Heart right ventricle (tissue), 16 donors: ENCODE measurements around the gene WDR35. TPM values are rescaled to one million over a fixed set of nuclear protein-coding genes. Genes with fewer than 3 reads are reported as not detected.

Experiments
- ATAC-seq, 8 donors: fragments of 200-7000 bp; cut with Tn5 transposase; one replicate each; pipeline ENCODE4 v1.9.1; 2020; ENCODE audit warnings: mild to moderate bottlenecking in 8 of 8, moderate library complexity in 8 of 8, moderate number of reproducible peaks in 1 of 8
- DNase-seq, 2 donors: peaks; one replicate each; pipeline ENCODE4 v3.0.0-alpha.2; 2020
- H3K27ac ChIP-seq, 10 donors: fragments of 200-600 bp; sonication (generic) in 2 of 10; one replicate each; pipeline versions ENCODE4 v1.5.0 to v1.8.0; 2020 to 2022; ENCODE audit warnings: mild to moderate bottlenecking in 3 of 10
- H3K27me3 ChIP-seq, 7 donors: fragments of 200-600 bp; one replicate each; pipeline ENCODE4 v1.8.0; 2021 to 2022; ENCODE audit warnings: mild to moderate bottlenecking in 2 of 7
- H3K36me3 ChIP-seq, 9 donors: fragments of 200-600 bp; sonication (generic) in 1 of 9; one replicate each; pipeline versions ENCODE4 v1.5.0 to v1.8.0; 2020 to 2022; ENCODE audit warnings: mild to moderate bottlenecking in 2 of 9
- H3K4me1 ChIP-seq, 9 donors: fragments of 200-600 bp; sonication (generic) in 1 of 9; one replicate each; pipeline versions ENCODE4 v1.5.0 to v1.8.0; 2020 to 2022; ENCODE audit warnings: mild to moderate bottlenecking in 4 of 9
- H3K4me3 ChIP-seq, 10 donors: fragments of 200-600 bp; sonication (generic) in 2 of 10; one replicate each; pipeline versions ENCODE4 v1.5.0 to v1.8.0; 2020 to 2022; ENCODE audit warnings: mild to moderate bottlenecking in 7 of 10, moderate library complexity in 2 of 10
- H3K9me3 ChIP-seq, 11 donors: fragments of 200-600 bp in 10 of 11; sonication (generic) in 2 of 11; one replicate each; pipeline versions ENCODE4 v1.5.0 to v1.8.0; 2013 to 2022; ENCODE audit warnings: mild to moderate bottlenecking in 2 of 11, control low read depth in 1 of 11, moderate library complexity in 1 of 11
- CTCF ChIP-seq, 9 donors: fragments of 200-600 bp; sonication (generic) in 2 of 9; IDR thresholded peaks; one replicate each; pipeline versions ENCODE4 v1.5.0 to v1.8.0; 2021 to 2022; ENCODE audit warnings: antibody characterized with exemption in 9 of 9, mild to moderate bottlenecking in 5 of 9, moderate library complexity in 1 of 9
- WGBS, 2 donors: extraction: QIAGEN DNeasy Blood & Tissue Kit; methylation state at CpG; one replicate each; pipeline ENCODE4 v1.1.7; 2013; ENCODE audit warnings: inconsistent platforms in 1 of 2; 5-methylcytosine and 5-hydroxymethylcytosine counted together
- intact Hi-C, 10 donors: fragments of 100-400 bp; cut with DNase I; formaldehyde crosslinking; loops; one replicate each; pipeline versions ENCODE4 v1.11.1 to v1.14.2; 2022
- polyA plus RNA-seq, 2 donors: library from polyadenylated mRNA; stranded (reverse); fragments of 200-250 nt; gene quantifications; one replicate each; pipeline ENCODE4 v1.2.3, GENCODE V29; 2013
- total RNA-seq, 10 donors: library from RNA; stranded (reverse); fragmentation: NEBNext Ultra II Directional in 3 of 10; extraction: Animal tissue kit (Norgen Biotek cat#: 25700) in 3 of 10; gene quantifications; one replicate each; pipeline versions ENCODE4 v1.2.1 to v1.2.4, GENCODE V29; 2021 to 2023
- donor health status: Arrhythmogenic right ventricular cardiomyopathy.
- donor health status: ischemic (EF 13 %, LVEDD 7.1; RV severe dilation, severe dysfunction).
- donor health status: healthy with polysubstance abuse.
- donor health status: DM: no; HTN: yes; CAD: no.
- donor health status: DM: no; HTN: no; CAD: no.
- donor health status: ischemic (EF 25% LVEDD 6.9; RV normal size, moderate dysfunction).
- donor health status: ischemic (EF 25% LVEDD 5.7; RV mildly dilated, moderate dysfunction).
- donor health status: healthy.
- donor health status: DM: yes; HTN: yes; CAD: no.
- donor health status: Ischemic cardiomyopathy.
- donor health status: ischemic (EF 35%, LVEDD 5.7; RV mildly dilated, moderate dysfunction).
- donor health status: nonischemic (EF 11% LVEDD 7.7; RV severe dilation, severe dysfunction).
- donor health status: DM: yes; HTN: yes; CAD: no.
- donor health status: PGD.
- donor health status: ischemic (EF 29% LVEDD 5.4; RV normal size, mild dysfunction).
- donor health status: nonischemic (EF 23%, LVEDD 6.1; RV moderate dilation, normal function).

Gene WDR35
- total and polyA plus RNA-seq, 12 donors: 2.3 to 8.3 (median 5.4) TPM

DNA sequence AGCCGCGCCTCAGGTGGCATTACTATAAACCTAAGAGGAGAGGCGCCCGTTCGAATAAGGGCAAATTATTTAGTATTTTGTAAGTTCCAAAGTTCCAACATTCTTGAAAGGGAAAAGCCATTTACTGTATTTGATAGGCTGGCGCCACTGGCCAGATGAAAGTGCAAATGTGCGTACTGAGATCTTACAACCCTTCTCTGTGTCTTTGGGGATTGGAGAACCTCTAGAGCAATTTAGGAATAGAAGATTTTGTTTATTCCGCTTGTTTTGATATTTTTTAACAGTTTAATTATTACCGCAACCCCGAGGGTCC, 467 bp upstream of the WDR35 start:
- no peaks in the 10 kb centered on the region for H3K9me3 ChIP-seq
- peaks cover 0 to 29% (median 0%) of the 10 kb centered on the region in 7 donors for H3K27me3 ChIP-seq
- H3K36me3 ChIP-seq: no peaks in the 10 kb centered on the region
- intact Hi-C loops: loop anchor here in 1 of 10 donors (5.0 kb wide), 1 partner anchor 342 kb away; no protein-coding TSS in a partner anchor
- peaks cover 0 to 26% (median 17%) of the 10 kb centered on the region in 9 donors for H3K4me1 ChIP-seq
- H3K4me3 ChIP-seq: peak overlapping the region; percentile 58 to 89 (median 78)
- DNase-seq: no peak
- ATAC-seq: no peak
- 14 to 15% methylated on average over 9 to 10 of the region's 10 CpGs for WGBS, 2 donors
- TF ChIP-seq CTCF (IDR thresholded peaks at IDR 0.05): no peak
- peak overlapping the region in 8 of 10 donors; percentile 31 to 82 (median 62) for H3K27ac ChIP-seq

- TF ChIP-seq CTCF (IDR thresholded peaks at IDR 0.05): no peak
- ATAC-seq: no peak
- Histone ChIP-seq H3K27ac (peak overlapping the region in 7 of 10 donors; percentile 46 to 82 (median 62)), H3K4me1 (peaks cover 0 to 26% (median 17%) of the 10 kb centered on the region in 9 donors), H3K4me3 (peak overlapping the region; percentile 58 to 89 (median 78)), H3K9me3 (no peaks in the 10 kb centered on the region), H3K27me3 (peaks cover 0 to 29% (median 0%) of the 10 kb centered on the region in 7 donors), H3K36me3 (no peaks in the 10 kb centered on the region)
- intact Hi-C loops: no loop called here
- 4 to 5% methylated on average over 8 of the region's 8 CpGs for WGBS, 2 donors
- no peak for DNase-seq
Observed at GRCh38 chr2:19989342-19989666, 601 bp downstream of the WDR35 start.

GRCh38 chr2:19988600-19988999, 1.3 kb downstream of the WDR35 start:
- ATAC-seq (no peak), DNase-seq (no peak)
- peaks cover 0 to 29% (median 0%) of the 10 kb centered on the region in 7 donors for H3K27me3 ChIP-seq
- H3K4me3 ChIP-seq: peak overlapping the region in 3 of 10 donors; percentile 73 to 89 (median 88)
- peaks cover 0 to 26% (median 17%) of the 10 kb centered on the region in 9 donors for H3K4me1 ChIP-seq
- no peak for TF ChIP-seq CTCF (IDR thresholded peaks at IDR 0.05)
- intact Hi-C loops: no loop called here
- no peaks in the 10 kb centered on the region for H3K36me3 ChIP-seq
- 73 to 74% methylated on average over 2 of the region's 2 CpGs for WGBS, 2 donors
- no peaks in the 10 kb centered on the region for H3K9me3 ChIP-seq
- H3K27ac ChIP-seq: no peak overlapping the region

GRCh38 chr2:19987936-19988335, 2.0 kb downstream of the WDR35 start:
- Histone ChIP-seq H3K4me3 (no peak overlapping the region), H3K27ac (no peak overlapping the region), H3K4me1 (peaks cover 0 to 26% (median 17%) of the 10 kb centered on the region in 9 donors), H3K36me3 (no peaks in the 10 kb centered on the region), H3K27me3 (peaks cover 0 to 28% (median 0%) of the 10 kb centered on the region in 7 donors), H3K9me3 (no peaks in the 10 kb centered on the region)
- WGBS, 2 donors: 96 to 97% methylated on average over 5 of the region's 5 CpGs
- no peak for DNase-seq
- intact Hi-C loops: no loop called here
- TF ChIP-seq CTCF (IDR thresholded peaks at IDR 0.05): no peak
- no peak for ATAC-seq
